ENCODE data around the gene FAM219A.

FAM219A gene

GRCh38 chr9:34382054-34382453 lies 76.3 kb downstream of the FAM219A start:
- TF ChIP-seq, protein P1, sequence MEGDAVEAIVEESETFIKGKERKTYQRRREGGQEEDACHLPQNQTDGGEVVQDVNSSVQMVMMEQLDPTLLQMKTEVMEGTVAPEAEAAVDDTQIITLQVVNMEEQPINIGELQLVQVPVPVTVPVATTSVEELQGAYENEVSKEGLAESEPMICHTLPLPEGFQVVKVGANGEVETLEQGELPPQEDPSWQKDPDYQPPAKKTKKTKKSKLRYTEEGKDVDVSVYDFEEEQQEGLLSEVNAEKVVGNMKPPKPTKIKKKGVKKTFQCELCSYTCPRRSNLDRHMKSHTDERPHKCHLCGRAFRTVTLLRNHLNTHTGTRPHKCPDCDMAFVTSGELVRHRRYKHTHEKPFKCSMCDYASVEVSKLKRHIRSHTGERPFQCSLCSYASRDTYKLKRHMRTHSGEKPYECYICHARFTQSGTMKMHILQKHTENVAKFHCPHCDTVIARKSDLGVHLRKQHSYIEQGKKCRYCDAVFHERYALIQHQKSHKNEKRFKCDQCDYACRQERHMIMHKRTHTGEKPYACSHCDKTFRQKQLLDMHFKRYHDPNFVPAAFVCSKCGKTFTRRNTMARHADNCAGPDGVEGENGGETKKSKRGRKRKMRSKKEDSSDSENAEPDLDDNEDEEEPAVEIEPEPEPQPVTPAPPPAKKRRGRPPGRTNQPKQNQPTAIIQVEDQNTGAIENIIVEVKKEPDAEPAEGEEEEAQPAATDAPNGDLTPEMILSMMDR (IDR thresholded peaks at IDR 0.05; ENCODE audit: borderline replicate concordance, insufficient read depth, low read depth, low read length), result no peak
- H3K4me3 ChIP-seq (ENCODE audit: low read depth, low read length), result no peak overlapping the region

DNA sequence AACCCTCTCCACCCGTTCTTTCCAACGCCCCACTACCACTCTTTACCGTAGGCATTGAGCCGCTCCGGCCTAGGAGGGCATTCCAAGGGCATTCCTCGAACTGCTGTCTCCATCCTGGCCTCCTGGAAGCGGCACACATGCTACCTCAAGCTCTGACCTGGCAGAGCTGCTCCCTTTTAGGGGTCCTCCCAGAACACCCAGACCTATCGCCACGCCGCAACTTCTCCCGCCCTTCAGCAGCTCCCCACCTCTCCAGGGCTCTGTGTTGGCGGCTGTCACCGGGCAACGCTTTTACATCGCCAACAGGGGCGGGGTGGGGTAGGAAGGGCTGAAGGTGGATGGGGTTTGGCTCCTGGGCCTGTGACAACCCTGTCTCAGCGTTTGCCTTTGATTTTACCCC lies 77.0 kb downstream of the FAM219A start:
- TF ChIP-seq, protein P1 (IDR thresholded peaks at IDR 0.05; ENCODE audit: borderline replicate concordance, insufficient read depth, low read depth, low read length), result no peak
- no peak overlapping the region for H3K4me3 ChIP-seq (ENCODE audit: low read depth, low read length)

DNA sequence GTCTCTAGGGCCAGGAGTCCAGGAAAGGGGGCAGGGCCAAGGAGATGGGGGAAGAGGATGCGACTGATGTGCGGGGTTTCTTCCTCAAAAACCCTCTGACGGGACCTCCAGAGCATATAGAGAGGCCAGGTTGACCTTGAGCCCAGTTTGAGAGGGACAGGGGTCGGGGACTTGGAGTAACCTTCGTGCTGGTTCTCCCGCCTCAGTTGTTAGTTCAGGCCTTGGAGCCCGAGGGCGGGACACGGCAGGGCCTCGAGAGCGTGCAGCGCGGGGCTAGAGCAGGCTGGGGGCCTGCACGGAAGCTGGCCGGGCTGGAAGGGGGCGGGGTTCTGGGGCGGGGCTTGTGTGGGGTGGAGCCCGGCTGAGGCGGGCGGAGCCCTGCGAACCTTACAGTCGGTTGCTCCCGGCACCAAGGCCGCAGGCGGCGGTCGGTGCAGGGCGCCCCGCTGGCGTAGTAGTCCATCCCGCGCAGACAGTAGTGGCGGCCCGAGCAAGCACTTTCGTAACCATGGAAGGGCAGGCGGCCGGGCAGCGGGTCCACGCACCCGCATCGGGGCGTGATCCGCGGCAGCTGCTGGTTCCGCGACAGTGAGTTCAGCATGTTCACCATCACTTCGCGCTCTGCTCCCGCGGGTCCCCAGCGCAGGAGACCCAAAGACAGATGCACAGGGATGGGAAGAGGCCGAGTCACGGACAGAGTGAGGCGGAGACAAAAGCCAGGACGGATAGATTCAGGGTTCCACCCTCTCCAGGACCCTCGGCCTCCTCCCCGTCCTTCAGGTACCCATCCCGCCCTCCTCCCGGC lies 77.7 kb downstream of the FAM219A start:
- H3K4me3 ChIP-seq (ENCODE audit: low read depth, low read length), result no peak overlapping the region
- TF ChIP-seq, protein P1 (IDR thresholded peaks at IDR 0.05; ENCODE audit: borderline replicate concordance, insufficient read depth, low read depth, low read length), result no peak

DNA sequence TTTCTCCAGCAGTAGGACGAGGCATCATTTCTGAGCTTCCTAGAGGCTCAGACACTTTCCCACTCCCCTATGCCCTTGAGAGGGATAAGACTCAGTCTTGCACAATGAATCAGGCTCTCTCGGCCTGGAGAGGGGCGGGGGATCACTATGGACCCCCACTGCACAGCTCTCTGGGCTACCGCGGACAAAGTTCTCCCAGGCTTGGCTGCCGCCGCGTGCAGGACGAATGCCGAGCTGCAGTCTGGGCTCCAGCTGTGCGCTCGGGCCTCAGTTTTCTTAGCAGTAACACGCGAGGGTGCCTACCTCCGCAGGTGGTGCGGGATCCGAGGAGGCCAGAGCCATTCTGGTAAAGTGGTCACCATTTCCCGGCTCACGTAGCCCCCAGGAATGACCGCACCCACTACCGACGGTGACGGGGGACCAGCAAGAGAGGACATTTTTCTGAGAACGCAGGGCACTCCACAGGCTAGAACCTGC lies 78.3 kb downstream of the FAM219A start:
- TF ChIP-seq, protein P1 (IDR thresholded peaks at IDR 0.05; ENCODE audit: borderline replicate concordance, insufficient read depth, low read depth, low read length), result no peak
- no peak overlapping the region for H3K4me3 ChIP-seq (ENCODE audit: low read depth, low read length)

DNA sequence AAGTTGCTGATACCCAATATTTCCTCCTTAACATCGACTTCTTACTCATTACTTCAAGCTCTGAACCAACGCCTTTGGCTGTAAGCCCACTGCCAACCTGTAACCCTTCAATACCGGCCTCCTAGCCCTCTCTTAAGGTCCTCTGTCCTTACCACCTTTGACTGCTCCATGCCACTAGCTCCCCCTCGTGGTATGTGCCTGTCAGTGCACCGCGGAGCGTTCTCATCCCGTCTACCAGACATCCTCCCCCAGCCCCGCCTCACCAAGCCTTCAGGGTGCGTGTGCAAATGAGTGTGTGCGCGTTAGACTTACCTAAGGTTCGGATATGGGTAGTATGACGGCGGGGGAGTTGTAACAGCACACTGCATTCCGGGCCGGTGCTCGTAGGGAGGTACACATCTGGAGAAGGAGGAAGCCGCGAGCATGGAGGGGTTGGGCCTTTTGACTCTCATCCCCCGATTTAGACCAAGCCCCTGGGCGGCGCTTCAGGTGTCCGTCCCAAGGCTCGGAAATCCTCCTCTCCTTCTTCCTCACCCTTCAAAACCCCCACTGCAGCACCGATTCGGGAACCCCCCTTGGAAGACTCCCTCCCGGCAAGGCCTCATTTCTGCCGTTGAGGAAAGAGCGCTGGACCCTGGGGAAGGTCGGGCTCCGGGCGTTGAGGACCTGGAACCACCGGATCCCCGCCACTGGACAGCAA lies 78.9 kb downstream of the FAM219A start:
- TF ChIP-seq, protein P1 (IDR thresholded peaks at IDR 0.05; ENCODE audit: borderline replicate concordance, insufficient read depth, low read depth, low read length), result peak; percentile 98
- peak overlapping the region; percentile 40 for H3K4me3 ChIP-seq (ENCODE audit: low read depth, low read length)

GRCh38 chr9:34378376-34379060 lies 79.9 kb downstream of the FAM219A start:
- no peak overlapping the region for H3K4me3 ChIP-seq (ENCODE audit: low read depth, low read length)
- TF ChIP-seq, protein P1 (IDR thresholded peaks at IDR 0.05; ENCODE audit: borderline replicate concordance, insufficient read depth, low read depth, low read length), result no peak

Measured in GM12875 (cell line).